IMR-90 (cell line): ENCODE data around the gene RNF4. TPM values are rescaled to one million over a fixed set of nuclear protein-coding genes. Genes with fewer than 3 reads are reported as not detected.

ENCODE experiments used
- ATAC-seq: fragments of 200-7000 bp; cut with Tn5 transposase; 2 replicates; pipeline ENCODE4 v1.9.1; 2020; ENCODE audit warnings: low read depth, mild to moderate bottlenecking, moderate library complexity
- BruUV-seq: library from RNA; stranded (reverse); fragments of 400-500 nt; replicated peaks from 2 replicates; lab custom pipeline; 2021; lab: Mats Ljungman, UMichigan
- CTCF ChIA-PET: fragments of 300-600 bp; formaldehyde crosslinking; extraction: SDS; loops from one replicate; lab custom pipeline; 2021; ENCODE audit warnings: antibody characterized with exemption; lab: Yijun Ruan, JAX
- POLR2A ChIA-PET: fragments of 300-600 bp; sonication (Branson Sonifier 250); formaldehyde crosslinking; loops from one replicate; lab custom pipeline; 2022; ENCODE audit warnings: antibody characterized with exemption; ENCODE audit not compliant: unreplicated experiment; lab: Charles Lee
- DNase-seq: peaks from one replicate; pipeline ENCODE4 v3.0.0; 2013
- H2AFZ ChIP-seq: replicated peaks from 2 replicates; pipeline ENCODE3; 2013; ENCODE audit warnings: low read length, mild to moderate bottlenecking; ENCODE audit not compliant: poor library complexity
- H2AK5ac ChIP-seq: 2 replicates; pipeline ENCODE4 v1.6.1; 2013; ENCODE audit warnings: low read depth, low read length, inconsistent platforms
- H2AK9ac ChIP-seq: replicated peaks from 2 replicates; pipeline ENCODE3; 2013; ENCODE audit warnings: mild to moderate bottlenecking, low read depth, low read length, moderate library complexity; ENCODE audit not compliant: poor library complexity
- H2BK120ac ChIP-seq: 2 replicates; pipeline ENCODE4 v1.6.1; 2013; ENCODE audit warnings: low read depth, low read length, inconsistent platforms
- H2BK15ac ChIP-seq: 3 replicates; pipeline ENCODE4 v1.6.1; 2013; ENCODE audit warnings: low read depth, low read length, inconsistent platforms
- H2BK20ac ChIP-seq: 2 replicates; pipeline ENCODE4 v1.6.1; 2013; ENCODE audit warnings: low read depth, mild to moderate bottlenecking, inconsistent platforms, low read length, moderate library complexity
- H2BK5ac ChIP-seq: 2 replicates; pipeline ENCODE4 v1.6.1; 2013; ENCODE audit warnings: mild to moderate bottlenecking, low read depth, low read length, inconsistent platforms; ENCODE audit not compliant: poor library complexity, severe bottlenecking
- H3K14ac ChIP-seq: replicated peaks from 2 replicates; pipeline ENCODE4 v1.6.1; 2013; ENCODE audit warnings: low read depth, low read length, inconsistent platforms
- H3K18ac ChIP-seq: 2 replicates; pipeline ENCODE4 v1.6.1; 2013; ENCODE audit warnings: low read depth, low read length, control low read depth
- H3K23ac ChIP-seq: 2 replicates; pipeline ENCODE4 v1.6.1; 2013; ENCODE audit warnings: low read depth, low read length, inconsistent platforms
- H3K27ac ChIP-seq: 2 replicates; pipeline ENCODE4 v1.5.1; 2013; ENCODE audit warnings: mild to moderate bottlenecking, control low read depth, low read length; ENCODE audit not compliant: insufficient read depth
- H3K27me3 ChIP-seq: 2 replicates; pipeline ENCODE4 v1.6.1; 2013; ENCODE audit warnings: low read length; ENCODE audit not compliant: control insufficient read depth, insufficient read depth
- H3K36me3 ChIP-seq: 2 replicates; pipeline ENCODE4 v1.6.1; 2013; ENCODE audit warnings: low read length, mixed read lengths; ENCODE audit not compliant: control insufficient read depth, insufficient read depth
- H3K4ac ChIP-seq: 2 replicates; pipeline ENCODE4 v1.6.1; 2013; ENCODE audit warnings: low read depth, low read length, inconsistent platforms
- H3K4me1 ChIP-seq: 2 replicates; pipeline ENCODE4 v1.6.1; 2013; ENCODE audit warnings: low read length, mixed read lengths; ENCODE audit not compliant: control insufficient read depth, insufficient read depth
- H3K4me2 ChIP-seq: 2 replicates; pipeline ENCODE4 v1.6.1; 2013; ENCODE audit warnings: low read depth, mild to moderate bottlenecking, control low read depth, low read length, moderate library complexity
- H3K4me3 ChIP-seq: 2 replicates; pipeline ENCODE4 v1.5.1; 2013; ENCODE audit warnings: low read depth, mild to moderate bottlenecking, control low read depth, low read length, moderate library complexity; ENCODE audit not compliant: insufficient read depth
- H3K56ac ChIP-seq: 2 replicates; pipeline ENCODE4 v1.6.1; 2013; ENCODE audit warnings: low read length, inconsistent platforms; ENCODE audit not compliant: insufficient read depth; ENCODE audit errors: extremely low read depth
- H3K79me1 ChIP-seq, 2 experiments: 2 replicates each; pipeline ENCODE4 v1.6.1; 2013; ENCODE audit warnings: low read length in 2 of 2, inconsistent platforms in 1 of 2, low read depth in 1 of 2
- H3K9ac ChIP-seq: 2 replicates; pipeline ENCODE4 v1.6.1; 2013; ENCODE audit warnings: low read depth, low read length, control low read depth
- H3K9me1 ChIP-seq: 2 replicates; pipeline ENCODE4 v1.6.1; 2013; ENCODE audit warnings: low read length, inconsistent platforms; ENCODE audit not compliant: insufficient read depth
- H3K9me3 ChIP-seq: 2 replicates; pipeline ENCODE4 v1.6.1; 2013; ENCODE audit warnings: low read length; ENCODE audit not compliant: control insufficient read depth, insufficient read depth
- H4K20me1 ChIP-seq: 2 replicates; pipeline ENCODE4 v1.6.1; 2013; ENCODE audit warnings: low read length, inconsistent platforms; ENCODE audit not compliant: insufficient read depth
- H4K5ac ChIP-seq: 2 replicates; pipeline ENCODE4 v1.6.1; 2013; ENCODE audit warnings: mild to moderate bottlenecking, low read depth, low read length, control low read depth
- H4K8ac ChIP-seq, 2 experiments: 2 replicates each; pipeline ENCODE4 v1.6.1; 2013; ENCODE audit warnings: low read depth in 2 of 2, low read length in 2 of 2, control low read depth in 1 of 2, inconsistent platforms in 1 of 2
- H4K91ac ChIP-seq: 2 replicates; pipeline ENCODE4 v1.6.1; 2013; ENCODE audit warnings: low read depth, low read length, inconsistent platforms; ENCODE audit not compliant: insufficient read depth
- MXI1 ChIP-seq: IDR thresholded peaks from 2 replicates; pipeline ENCODE4 v1.6.1; 2012; ENCODE audit warnings: low read depth, mild to moderate bottlenecking, low read length, moderate library complexity, borderline replicate concordance
- NFE2L2 ChIP-seq: fragments of 150-350 bp; IDR thresholded peaks from 2 replicates; pipeline ENCODE4 v1.6.1; 2016; ENCODE audit warnings: low read depth, mild to moderate bottlenecking, low read length
- USF2 ChIP-seq: fragments of 150-350 bp; IDR thresholded peaks from 2 replicates; pipeline ENCODE4 v1.6.1; 2017; ENCODE audit warnings: mild to moderate bottlenecking, antibody characterized with exemption, low read length, low read depth
- WGBS, 2 experiments: methylation state at CpG; one replicate each; pipeline versions ENCODE4 v1.1.5 to v1.1.7; 2013; ENCODE audit warnings: missing lambda C conversion rate in 2 of 2; ENCODE audit not compliant: insufficient read length in 1 of 2; ENCODE audit errors: extremely low coverage in 2 of 2; 5-methylcytosine and 5-hydroxymethylcytosine counted together
- dilution Hi-C: fragments of 300-500 bp; cut with HindIII; formaldehyde crosslinking; loops from one replicate; pipeline ENCODE4 v1.14.3; 2018; ENCODE audit warnings: low sequenced_read_pairs; ENCODE audit not compliant: unreplicated experiment
- in situ Hi-C: fragments of 300-500 bp; cut with MboI; formaldehyde crosslinking; loops from 3 replicates; pipeline ENCODE4 v1.14.3; 2019; ENCODE audit warnings: low sequenced_read_pairs, inconsistent platforms, mixed read lengths
- intact Hi-C: fragments of 100-400 bp; cut with micrococcal nuclease; formaldehyde crosslinking; loops from 2 replicates; pipeline ENCODE4 v1.10.0; 2022
- polyA plus RNA-seq, 3 experiments: library from polyadenylated mRNA; depleted of rRNA; stranded (reverse); fragments of >200 nt; gene quantifications; 2 replicates each; pipeline ENCODE4 v1.2.3, GENCODE V29; 2012; ENCODE audit warnings: low replicate concordance in 1 of 3
- total RNA-seq: library from RNA; depleted of rRNA; stranded (reverse); fragments of >200 nt; gene quantifications from 2 replicates; pipeline ENCODE4 v1.2.3, GENCODE V29; 2012

Gene RNF4
- total and polyA plus RNA-seq, 2 of the 4 experiments (the other 2 are of a cell fraction): 63.8 to 73.8 TPM

GRCh38 chr4:2478229-2478628 lies 9.3 kb downstream of the RNF4 start:
- H4K8ac ChIP-seq: no peak overlapping the region
- H3K27ac ChIP-seq: no peak overlapping the region
- no peak overlapping the region for H2AFZ ChIP-seq
- no peak overlapping the region for H2AK9ac ChIP-seq
- H2BK120ac ChIP-seq: no peak overlapping the region
- H4K20me1 ChIP-seq: peaks cover 99% of the 10 kb centered on the region
- H3K4me2 ChIP-seq: no peak overlapping the region
- H2AK5ac ChIP-seq: no peak overlapping the region
- BruUV-seq: no TSS peak
- no peak overlapping the region for H3K4me3 ChIP-seq
- ChIA-PET CTCF (no interaction called here), POLR2A (no interaction called here)
- no peak overlapping the region for H3K9ac ChIP-seq
- no peak overlapping the region for H3K18ac ChIP-seq
- H2BK5ac ChIP-seq: no peak overlapping the region
- H3K36me3 ChIP-seq: peaks cover 6% of the 10 kb centered on the region; the same call in 1 of the 2 replicates
- peaks cover 2 to 44% of the 10 kb centered on the region in 2 experiments for H3K79me1 ChIP-seq
- H2BK20ac ChIP-seq: no peak overlapping the region
- no peaks in the 10 kb centered on the region for H3K9me3 ChIP-seq
- peaks cover 3% of the 10 kb centered on the region; the same call in 1 of the 2 replicates for H3K4me1 ChIP-seq
- H2BK15ac ChIP-seq: no peak overlapping the region
- TF ChIP-seq USF2 (no peak), NFE2L2 (no peak), MXI1 (no peak)
- in situ Hi-C loops: no loop called here
- dilution Hi-C loops: no loop called here
- H3K9me1 ChIP-seq: peaks cover 23% of the 10 kb centered on the region
- no peak overlapping the region for H3K56ac ChIP-seq
- H4K91ac ChIP-seq: no peak overlapping the region
- H3K23ac ChIP-seq: no peak overlapping the region
- no peak overlapping the region for H4K5ac ChIP-seq
- ATAC-seq (no peak), DNase-seq (no peak)
- intact Hi-C loops: no loop called here
- H3K4ac ChIP-seq: no peak overlapping the region
- WGBS, 2 experiments: 33% methylated on average over 1 of the region's 3 CpGs; no CpG with 5 or more reads in 1 of the 2 experiments
- H3K27me3 ChIP-seq: no peaks in the 10 kb centered on the region
- H3K14ac ChIP-seq: no peak overlapping the region
